GM13976 (cell line): Measurements from ENCODE around the gene KPTN.
A peak's percentile ranks its signal among the peaks of the same experiment; 100 is the strongest.
"Not testable (repeated sequence)": the region's sequence is repeated elsewhere in the genome, so short reads cannot be mapped to it uniquely, and the experiment has no call there.

Experiments
- DNase-seq: peaks from one replicate; pipeline ENCODE4 v3.0.0; 2012; ENCODE audit warnings: low spot score
- in situ Hi-C: fragments of 300-500 bp; cut with MboI; formaldehyde crosslinking; loops from one replicate; pipeline ENCODE4 v1.12.0; 2022; ENCODE audit warnings: low sequenced_read_pairs, mixed read lengths, inconsistent platforms; ENCODE audit not compliant: unreplicated experiment
- TF ChIP-seq, protein P1 (sequence below): IDR thresholded peaks from 2 replicates; pipeline ENCODE4 v1.5.1; 2012; ENCODE audit warnings: borderline replicate concordance, mild to moderate bottlenecking; ENCODE audit not compliant: insufficient read depth; ENCODE audit errors: extremely low read depth, missing control alignments, control extremely low read depth

Gene KPTN

GRCh38 chr19:47487551-47488515 is 3.8 kb upstream of the KPTN start:
- in situ Hi-C loops = no loop called here
- TF ChIP-seq, protein P1, sequence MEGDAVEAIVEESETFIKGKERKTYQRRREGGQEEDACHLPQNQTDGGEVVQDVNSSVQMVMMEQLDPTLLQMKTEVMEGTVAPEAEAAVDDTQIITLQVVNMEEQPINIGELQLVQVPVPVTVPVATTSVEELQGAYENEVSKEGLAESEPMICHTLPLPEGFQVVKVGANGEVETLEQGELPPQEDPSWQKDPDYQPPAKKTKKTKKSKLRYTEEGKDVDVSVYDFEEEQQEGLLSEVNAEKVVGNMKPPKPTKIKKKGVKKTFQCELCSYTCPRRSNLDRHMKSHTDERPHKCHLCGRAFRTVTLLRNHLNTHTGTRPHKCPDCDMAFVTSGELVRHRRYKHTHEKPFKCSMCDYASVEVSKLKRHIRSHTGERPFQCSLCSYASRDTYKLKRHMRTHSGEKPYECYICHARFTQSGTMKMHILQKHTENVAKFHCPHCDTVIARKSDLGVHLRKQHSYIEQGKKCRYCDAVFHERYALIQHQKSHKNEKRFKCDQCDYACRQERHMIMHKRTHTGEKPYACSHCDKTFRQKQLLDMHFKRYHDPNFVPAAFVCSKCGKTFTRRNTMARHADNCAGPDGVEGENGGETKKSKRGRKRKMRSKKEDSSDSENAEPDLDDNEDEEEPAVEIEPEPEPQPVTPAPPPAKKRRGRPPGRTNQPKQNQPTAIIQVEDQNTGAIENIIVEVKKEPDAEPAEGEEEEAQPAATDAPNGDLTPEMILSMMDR = no peak
- DNase-seq = peak; percentile 63

DNA sequence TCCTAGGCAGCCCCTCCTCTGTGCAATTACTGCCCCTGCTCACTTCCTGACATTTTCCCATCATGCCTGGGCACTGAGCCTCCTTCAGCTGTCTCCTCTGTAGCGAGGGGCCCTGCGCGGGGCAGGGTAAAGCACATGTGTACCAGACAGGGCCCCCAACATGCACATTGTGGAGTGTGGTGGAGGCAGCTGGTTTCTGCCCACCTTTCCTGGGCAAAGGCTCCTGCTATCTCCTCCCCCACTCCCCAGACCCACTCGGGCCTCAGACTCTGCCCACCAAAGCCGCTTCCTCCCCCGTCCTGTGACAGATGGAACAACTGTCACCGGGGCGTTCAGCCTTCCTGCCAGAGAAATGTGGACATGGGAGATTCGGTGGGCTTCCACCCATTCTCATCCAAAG is 2.9 kb upstream of the KPTN start:
- DNase-seq = no peak
- in situ Hi-C loops = no loop called here
- TF ChIP-seq, protein P1 = no peak

- in situ Hi-C loops, DNase-seq: not testable (repeated sequence)
Measured at GRCh38 chr19:47486220-47486619, 2.2 kb upstream of the KPTN start.

- in situ Hi-C loops = no loop called here
- no peak for DNase-seq
- TF ChIP-seq, protein P1 = no peak
Measured at GRCh38 chr19:47485210-47485609, 1.2 kb upstream of the KPTN start.

DNA sequence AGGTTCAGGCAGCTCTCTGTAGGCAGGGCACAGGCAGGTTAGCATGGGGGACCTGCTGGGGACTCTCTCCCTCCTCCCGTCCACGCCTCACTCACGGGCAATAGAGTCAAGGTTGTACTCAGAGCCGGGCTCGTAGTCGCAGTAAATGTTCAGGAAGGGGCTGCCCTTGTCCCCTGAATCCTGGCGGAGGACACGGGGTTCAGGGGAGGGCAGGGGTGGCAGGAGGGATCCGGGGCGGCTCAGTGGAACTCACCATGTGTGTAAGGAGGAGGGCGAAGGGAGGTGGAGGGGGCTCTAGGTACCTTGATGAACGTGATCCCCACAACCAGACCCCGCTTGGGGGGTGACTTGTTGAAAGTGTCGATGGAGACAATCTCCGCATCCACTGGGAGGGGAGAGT is 819 bp downstream of the KPTN start:
- in situ Hi-C loops = no loop called here

DNA sequence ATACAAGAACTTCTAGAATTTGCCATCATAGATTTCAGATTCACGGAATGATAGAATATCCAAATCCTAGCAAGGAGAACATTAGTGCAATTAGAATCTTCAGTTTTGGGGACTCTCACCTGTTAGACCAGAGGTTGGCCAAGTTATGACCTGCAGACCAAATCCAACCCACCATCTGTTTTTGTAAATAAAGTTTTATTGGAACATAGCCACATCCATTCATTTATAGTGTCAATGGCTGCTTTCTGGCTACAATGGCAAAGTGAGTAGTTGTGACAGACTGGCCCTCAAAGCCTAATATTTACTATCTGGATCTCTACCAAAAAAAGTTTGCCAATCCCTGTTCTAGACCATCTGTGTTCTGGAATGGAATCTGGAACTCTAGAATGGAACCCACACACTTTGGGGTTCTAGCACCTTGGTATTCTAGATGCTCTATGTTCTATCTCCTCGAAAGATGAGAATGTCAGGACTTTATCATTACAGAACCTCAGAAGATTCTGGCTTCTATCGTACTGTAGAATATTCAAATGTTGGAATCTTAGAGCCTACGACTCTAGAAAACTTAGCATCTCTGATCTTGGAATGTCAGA is 2.5 kb downstream of the KPTN start:
- in situ Hi-C loops = no loop called here
- TF ChIP-seq, protein P1 = no peak
- no peak for DNase-seq

More for the DNA sequence above, 819 bp downstream of the KPTN start:
- DNase-seq = no peak
- TF ChIP-seq, protein P1 = no peak

DNA sequence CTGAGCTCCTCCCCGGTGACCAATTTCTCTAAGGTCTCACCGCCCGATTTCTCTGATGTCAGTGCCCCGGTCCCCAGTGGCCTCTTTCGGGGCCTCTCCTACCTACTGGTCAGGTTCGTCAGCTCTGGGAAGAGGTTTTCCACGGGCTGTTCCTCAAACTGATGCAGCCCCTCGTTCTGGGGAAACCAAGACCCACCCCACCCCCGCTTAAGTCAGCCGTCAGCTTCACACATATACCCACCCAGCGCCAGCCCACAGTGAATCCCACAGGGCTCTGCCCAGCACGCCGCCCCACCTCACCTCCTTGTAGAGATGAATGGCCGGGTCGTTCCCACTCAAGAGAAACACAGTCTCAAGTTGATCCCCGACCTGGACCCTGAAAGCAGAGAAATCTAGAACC is 3.4 kb downstream of the KPTN start:
- in situ Hi-C loops = no loop called here
- DNase-seq = no peak
- TF ChIP-seq, protein P1 = no peak
